Measurements from ENCODE around the gene RAMP2. TPM values are rescaled to one million over a fixed set of nuclear protein-coding genes. Genes with fewer than 3 reads are reported as not detected.
"Not testable (repeated sequence)": the region's sequence is repeated elsewhere in the genome, so short reads cannot be mapped to it uniquely, and the experiment has no call there.

The RAMP2 gene, protein sequence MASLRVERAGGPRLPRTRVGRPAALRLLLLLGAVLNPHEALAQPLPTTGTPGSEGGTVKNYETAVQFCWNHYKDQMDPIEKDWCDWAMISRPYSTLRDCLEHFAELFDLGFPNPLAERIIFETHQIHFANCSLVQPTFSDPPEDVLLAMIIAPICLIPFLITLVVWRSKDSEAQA
- total RNA-seq: not detected in 2 replicates

GRCh38 chr17:42760652-42761581 lies at the start of gene RAMP2:
Gene RAMP2, plus strand, starts transcription at chr17:42761227. Its CDS starts 35 bp downstream, at chr17:42761262.
- H3K4me3 ChIP-seq (ENCODE audit: low read depth, low read length): peak within 1 kb of the TSS; percentile 24

GRCh38 chr17:42720996-42721583 lies 39.9 kb upstream of the RAMP2 start:
- no peak for FAIRE-seq
- no peak overlapping the region for H3K4me3 ChIP-seq (ENCODE audit: low read depth, low read length)
- H3K36me3 ChIP-seq (ENCODE audit: control insufficient read depth, insufficient read depth, low read length): peaks cover 25% of the 10 kb centered on the region
- peak; percentile 73 for DNase-seq (ENCODE audit: low read depth)
- TF ChIP-seq, protein P1, sequence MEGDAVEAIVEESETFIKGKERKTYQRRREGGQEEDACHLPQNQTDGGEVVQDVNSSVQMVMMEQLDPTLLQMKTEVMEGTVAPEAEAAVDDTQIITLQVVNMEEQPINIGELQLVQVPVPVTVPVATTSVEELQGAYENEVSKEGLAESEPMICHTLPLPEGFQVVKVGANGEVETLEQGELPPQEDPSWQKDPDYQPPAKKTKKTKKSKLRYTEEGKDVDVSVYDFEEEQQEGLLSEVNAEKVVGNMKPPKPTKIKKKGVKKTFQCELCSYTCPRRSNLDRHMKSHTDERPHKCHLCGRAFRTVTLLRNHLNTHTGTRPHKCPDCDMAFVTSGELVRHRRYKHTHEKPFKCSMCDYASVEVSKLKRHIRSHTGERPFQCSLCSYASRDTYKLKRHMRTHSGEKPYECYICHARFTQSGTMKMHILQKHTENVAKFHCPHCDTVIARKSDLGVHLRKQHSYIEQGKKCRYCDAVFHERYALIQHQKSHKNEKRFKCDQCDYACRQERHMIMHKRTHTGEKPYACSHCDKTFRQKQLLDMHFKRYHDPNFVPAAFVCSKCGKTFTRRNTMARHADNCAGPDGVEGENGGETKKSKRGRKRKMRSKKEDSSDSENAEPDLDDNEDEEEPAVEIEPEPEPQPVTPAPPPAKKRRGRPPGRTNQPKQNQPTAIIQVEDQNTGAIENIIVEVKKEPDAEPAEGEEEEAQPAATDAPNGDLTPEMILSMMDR (IDR thresholded peaks at IDR 0.05; ENCODE audit: insufficient read depth, low read length, severe bottlenecking): peak; percentile 54
- H3K27me3 ChIP-seq (ENCODE audit: control insufficient read depth, insufficient read depth, low read length): no peaks in the 10 kb centered on the region

More at GRCh38 chr17:42760652-42761581, at the start of gene RAMP2:
- FAIRE-seq (no peak), DNase-seq (ENCODE audit: low read depth) (no peak)
- TF ChIP-seq, protein P1 (IDR thresholded peaks at IDR 0.05; ENCODE audit: insufficient read depth, low read length, severe bottlenecking): no peak
- H3K27me3 ChIP-seq (ENCODE audit: control insufficient read depth, insufficient read depth, low read length): peaks cover 20% of the 10 kb centered on the region
- no peaks in the 10 kb centered on the region for H3K36me3 ChIP-seq (ENCODE audit: control insufficient read depth, insufficient read depth, low read length)

DNA sequence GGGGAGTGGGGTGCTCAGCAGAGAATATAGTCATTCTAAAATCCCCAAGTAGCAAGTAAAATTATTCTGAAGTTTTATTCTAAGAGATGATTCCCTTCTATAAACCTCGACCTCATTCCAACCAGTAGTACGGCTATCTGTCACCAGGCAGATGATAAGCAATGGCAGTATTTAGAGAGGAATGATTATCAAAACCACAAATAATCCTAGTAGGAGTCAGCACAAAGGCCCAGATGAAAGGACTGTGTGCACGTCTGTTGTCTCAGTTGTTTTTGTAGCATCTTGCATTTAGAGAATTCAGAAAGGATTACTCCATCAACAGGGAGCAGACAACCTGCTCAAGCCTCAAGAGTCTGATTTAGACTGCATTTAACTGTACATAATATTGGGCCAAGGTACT lies 37.4 kb upstream of the RAMP2 start:
- TF ChIP-seq, protein P1 (IDR thresholded peaks at IDR 0.05; ENCODE audit: insufficient read depth, low read length, severe bottlenecking): no peak
- FAIRE-seq (no peak), DNase-seq (ENCODE audit: low read depth) (no peak)
- Histone ChIP-seq H3K27me3 (ENCODE audit: control insufficient read depth, insufficient read depth, low read length) (no peaks in the 10 kb centered on the region), H3K36me3 (ENCODE audit: control insufficient read depth, insufficient read depth, low read length) (peaks cover 17% of the 10 kb centered on the region), H3K4me3 (ENCODE audit: low read depth, low read length) (no peak overlapping the region)

- TF ChIP-seq, protein P1 (IDR thresholded peaks at IDR 0.05; ENCODE audit: insufficient read depth, low read length, severe bottlenecking): no peak
- DNase-seq (ENCODE audit: low read depth): no peak
- Histone ChIP-seq H3K27me3 (ENCODE audit: control insufficient read depth, insufficient read depth, low read length) (no peaks in the 10 kb centered on the region), H3K4me3 (ENCODE audit: low read depth, low read length) (no peak overlapping the region), H3K36me3 (ENCODE audit: control insufficient read depth, insufficient read depth, low read length) (peaks cover 10% of the 10 kb centered on the region)
- FAIRE-seq: no peak
Observed at GRCh38 chr17:42725143-42725542, 35.9 kb upstream of the RAMP2 start.

GRCh38 chr17:42740699-42741098 lies 20.3 kb upstream of the RAMP2 start:
- H3K27me3 ChIP-seq (ENCODE audit: control insufficient read depth, insufficient read depth, low read length): no peaks in the 10 kb centered on the region
- no peak for FAIRE-seq
- TF ChIP-seq, protein P1 (IDR thresholded peaks at IDR 0.05; ENCODE audit: insufficient read depth, low read length, severe bottlenecking): no peak
- H3K4me3 ChIP-seq (ENCODE audit: low read depth, low read length): no peak overlapping the region
- no peaks in the 10 kb centered on the region for H3K36me3 ChIP-seq (ENCODE audit: control insufficient read depth, insufficient read depth, low read length)
- DNase-seq (ENCODE audit: low read depth): no peak

- H3K4me3 ChIP-seq (ENCODE audit: low read depth, low read length); FAIRE-seq; H3K27me3 ChIP-seq (ENCODE audit: control insufficient read depth, insufficient read depth, low read length); DNase-seq (ENCODE audit: low read depth); H3K36me3 ChIP-seq (ENCODE audit: control insufficient read depth, insufficient read depth, low read length): not testable (repeated sequence)
Observed at GRCh38 chr17:42742916-42743315, 18.1 kb upstream of the RAMP2 start.
